Astrocyte (in vitro differentiated cells and primary cell): Measurements from ENCODE around the gene ASAP2. TPM values are rescaled to one million over a fixed set of nuclear protein-coding genes. Genes with fewer than 3 reads are reported as not detected.

Source experiments
- DNase-seq: peaks from one replicate; pipeline ENCODE4 v3.0.0-alpha.2; 2010; ENCODE audit warnings: low read depth
- FAIRE-seq: peaks from 2 replicates; lab custom pipeline; 2011; peaks lifted over from hg19 to GRCh38; lab: Jason Lieb, UNC
- H2AFZ ChIP-seq: 2 replicates; pipeline ENCODE4 v1.6.0; 2012; ENCODE audit warnings: low read depth, low read length, inconsistent platforms
- H3K27ac ChIP-seq: 2 replicates; pipeline ENCODE4 v1.5.1; 2011; ENCODE audit warnings: low read depth, low read length, inconsistent platforms
- H3K27me3 ChIP-seq: 2 replicates; pipeline ENCODE4 v1.6.0; 2011; ENCODE audit warnings: low read length, inconsistent platforms; ENCODE audit not compliant: insufficient read depth
- H3K36me3 ChIP-seq: 2 replicates; pipeline ENCODE4 v1.5.1; 2011; ENCODE audit warnings: low read length, inconsistent platforms; ENCODE audit not compliant: insufficient read depth
- H3K4me1 ChIP-seq: 2 replicates; pipeline ENCODE4 v1.5.1; 2011; ENCODE audit warnings: low read length, inconsistent platforms; ENCODE audit not compliant: insufficient read depth
- H3K4me2 ChIP-seq: 2 replicates; pipeline ENCODE4 v1.6.0; 2012; ENCODE audit warnings: low read length, inconsistent platforms
- H3K4me3 ChIP-seq: 2 replicates; pipeline ENCODE4 v1.5.1; 2011; ENCODE audit warnings: low read depth, mild to moderate bottlenecking, low read length, inconsistent platforms; ENCODE audit not compliant: insufficient read depth
- H3K79me2 ChIP-seq: 2 replicates; pipeline ENCODE4 v1.6.0; 2012; ENCODE audit warnings: mild to moderate bottlenecking, low read length, inconsistent platforms; ENCODE audit not compliant: insufficient read depth
- H3K9ac ChIP-seq: 2 replicates; pipeline ENCODE4 v1.6.0; 2012; ENCODE audit warnings: mild to moderate bottlenecking, low read length, inconsistent platforms
- H3K9me3 ChIP-seq: 2 replicates; pipeline ENCODE4 v1.5.1; 2012; ENCODE audit warnings: low read depth, mild to moderate bottlenecking, low read length, inconsistent platforms; ENCODE audit not compliant: insufficient read depth
- H4K20me1 ChIP-seq: 2 replicates; pipeline ENCODE4 v1.6.0; 2012; ENCODE audit warnings: low read length, inconsistent platforms; ENCODE audit not compliant: insufficient read depth
- H3K27ac Mint-ChIP-seq: one replicate; pipeline ENCODE4 v1.8.0; 2021; ENCODE audit warnings: mild to moderate bottlenecking, mixed read lengths; ENCODE audit not compliant: unreplicated experiment
- H3K27me3 Mint-ChIP-seq: one replicate; pipeline ENCODE4 v1.8.0; 2021; ENCODE audit warnings: low read depth, mixed read lengths; ENCODE audit not compliant: unreplicated experiment
- H3K36me3 Mint-ChIP-seq: one replicate; pipeline ENCODE4 v1.8.0; 2021; ENCODE audit warnings: low read depth, mixed read lengths; ENCODE audit not compliant: unreplicated experiment
- H3K4me1 Mint-ChIP-seq: one replicate; pipeline ENCODE4 v1.8.0; 2021; ENCODE audit warnings: low read depth, mixed read lengths; ENCODE audit not compliant: unreplicated experiment
- H3K4me3 Mint-ChIP-seq: one replicate; pipeline ENCODE4 v1.8.0; 2021; ENCODE audit warnings: mild to moderate bottlenecking, moderate library complexity, mixed read lengths; ENCODE audit not compliant: unreplicated experiment
- H3K9me3 Mint-ChIP-seq: one replicate; pipeline ENCODE4 v1.8.0; 2021; ENCODE audit warnings: mild to moderate bottlenecking, mixed read lengths; ENCODE audit not compliant: unreplicated experiment
- EZH2 ChIP-seq: IDR thresholded peaks from 2 replicates; pipeline ENCODE4 v1.6.1; 2012; ENCODE audit warnings: mild to moderate bottlenecking, low read length, inconsistent platforms; ENCODE audit not compliant: insufficient read depth
- total RNA-seq: library from RNA; stranded (reverse); gene quantifications from 2 replicates; pipeline ENCODE4 v1.2.1, GENCODE V29; 2021
- TF ChIP-seq, protein P1 (sequence below): IDR thresholded peaks from 2 replicates; pipeline ENCODE4 v1.5.1; 2011; ENCODE audit warnings: low read depth, mild to moderate bottlenecking, inconsistent platforms, low read length, moderate library complexity; ENCODE audit not compliant: insufficient read depth

ASAP2 gene
- total RNA-seq, 1 donor from 2014 or later = 62.6 TPM

- H3K27me3 Mint-ChIP-seq = no peaks in the 10 kb centered on the region
- Histone ChIP-seq H3K4me1 (peaks cover 41% of the 10 kb centered on the region), H4K20me1 (peaks cover 6% of the 10 kb centered on the region), H3K9ac (no peak overlapping the region), H2AFZ (no peak overlapping the region), H3K79me2 (peaks cover 37% of the 10 kb centered on the region), H3K4me2 (no peak overlapping the region), H3K4me3 (no peak overlapping the region), H3K27ac (no peak overlapping the region), H3K9me3 (no peaks in the 10 kb centered on the region), H3K36me3 (peaks cover 20% of the 10 kb centered on the region), H3K27me3 (no peaks in the 10 kb centered on the region)
- TF ChIP-seq, protein P1, sequence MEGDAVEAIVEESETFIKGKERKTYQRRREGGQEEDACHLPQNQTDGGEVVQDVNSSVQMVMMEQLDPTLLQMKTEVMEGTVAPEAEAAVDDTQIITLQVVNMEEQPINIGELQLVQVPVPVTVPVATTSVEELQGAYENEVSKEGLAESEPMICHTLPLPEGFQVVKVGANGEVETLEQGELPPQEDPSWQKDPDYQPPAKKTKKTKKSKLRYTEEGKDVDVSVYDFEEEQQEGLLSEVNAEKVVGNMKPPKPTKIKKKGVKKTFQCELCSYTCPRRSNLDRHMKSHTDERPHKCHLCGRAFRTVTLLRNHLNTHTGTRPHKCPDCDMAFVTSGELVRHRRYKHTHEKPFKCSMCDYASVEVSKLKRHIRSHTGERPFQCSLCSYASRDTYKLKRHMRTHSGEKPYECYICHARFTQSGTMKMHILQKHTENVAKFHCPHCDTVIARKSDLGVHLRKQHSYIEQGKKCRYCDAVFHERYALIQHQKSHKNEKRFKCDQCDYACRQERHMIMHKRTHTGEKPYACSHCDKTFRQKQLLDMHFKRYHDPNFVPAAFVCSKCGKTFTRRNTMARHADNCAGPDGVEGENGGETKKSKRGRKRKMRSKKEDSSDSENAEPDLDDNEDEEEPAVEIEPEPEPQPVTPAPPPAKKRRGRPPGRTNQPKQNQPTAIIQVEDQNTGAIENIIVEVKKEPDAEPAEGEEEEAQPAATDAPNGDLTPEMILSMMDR = no peak
- TF ChIP-seq EZH2 = no peak
- no peak for DNase-seq
- H3K4me1 Mint-ChIP-seq = peaks cover 62% of the 10 kb centered on the region
- FAIRE-seq = no peak
- peaks cover 3% of the 10 kb centered on the region for H3K9me3 Mint-ChIP-seq
- no peak overlapping the region for H3K27ac Mint-ChIP-seq
- H3K4me3 Mint-ChIP-seq = no peak overlapping the region
- peaks cover 25% of the 10 kb centered on the region for H3K36me3 Mint-ChIP-seq
These were observed 78.1 kb downstream of the ASAP2 start for GRCh38 chr2:9284521-9285297.

DNA sequence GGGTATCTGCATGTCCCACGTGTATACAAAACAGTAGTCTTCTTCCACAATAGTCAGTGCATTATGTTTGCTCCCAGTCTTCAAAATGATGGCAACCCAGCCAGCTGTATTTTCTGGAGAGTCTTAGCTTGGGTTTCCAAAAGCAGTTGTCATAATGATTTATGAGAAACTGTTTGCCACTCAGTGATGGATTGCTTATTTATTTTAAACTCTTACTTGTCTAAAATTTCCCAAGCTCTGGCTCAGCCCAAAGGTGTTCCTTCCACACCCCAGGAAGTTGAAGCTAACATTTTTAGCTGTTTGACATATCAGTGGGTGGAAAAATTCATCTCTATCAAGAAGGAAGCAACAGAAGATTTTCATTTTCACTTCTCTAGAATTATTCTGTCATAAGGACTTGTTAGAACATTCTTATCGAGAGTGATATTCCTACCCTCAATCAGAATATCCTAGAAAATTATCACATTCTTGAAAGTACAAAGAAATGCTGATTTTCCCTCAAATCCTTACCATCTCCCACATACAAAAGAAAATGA lies 78.8 kb downstream of the ASAP2 start:
- FAIRE-seq (no peak), DNase-seq (peak; percentile 40)
- TF ChIP-seq EZH2 = no peak
- peaks cover 26% of the 10 kb centered on the region for H3K36me3 Mint-ChIP-seq
- H3K4me3 Mint-ChIP-seq = no peak overlapping the region
- no peaks in the 10 kb centered on the region for H3K27me3 Mint-ChIP-seq
- no peak overlapping the region for H3K27ac Mint-ChIP-seq
- peaks cover 4% of the 10 kb centered on the region for H4K20me1 ChIP-seq
- H3K79me2 ChIP-seq = peaks cover 42% of the 10 kb centered on the region
- no peaks in the 10 kb centered on the region for H3K9me3 ChIP-seq
- H3K4me1 Mint-ChIP-seq = peaks cover 60% of the 10 kb centered on the region
- no peak overlapping the region for H3K4me3 ChIP-seq
- H3K4me1 ChIP-seq = peaks cover 41% of the 10 kb centered on the region
- peak overlapping the region; percentile 10 for H3K27ac ChIP-seq
- no peaks in the 10 kb centered on the region for H3K27me3 ChIP-seq
- peaks cover 3% of the 10 kb centered on the region for H3K9me3 Mint-ChIP-seq
- H3K4me2 ChIP-seq = no peak overlapping the region
- no peak overlapping the region for H3K9ac ChIP-seq
- no peak overlapping the region for H2AFZ ChIP-seq
- H3K36me3 ChIP-seq = peaks cover 20% of the 10 kb centered on the region

DNA sequence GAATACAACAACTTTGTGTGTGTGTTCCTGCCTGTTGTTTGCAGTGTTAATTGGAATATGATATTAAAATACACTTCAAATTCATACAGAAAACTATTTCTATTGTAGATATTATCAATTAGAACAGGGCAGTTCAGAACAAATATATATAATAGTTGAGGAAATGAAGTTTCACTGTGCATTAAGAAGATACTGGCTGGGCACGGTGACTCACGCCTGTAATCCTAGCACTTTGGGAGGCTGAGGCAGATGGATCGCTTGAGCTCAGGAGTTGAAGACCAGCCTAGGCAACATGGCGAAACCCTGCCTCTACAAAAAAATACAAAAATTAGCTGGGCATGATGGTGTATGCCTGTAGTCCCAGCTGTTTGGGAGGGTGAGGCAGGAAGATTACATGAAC lies 79.3 kb downstream of the ASAP2 start:
- Histone ChIP-seq H2AFZ (no peak overlapping the region), H3K36me3 (peaks cover 18% of the 10 kb centered on the region), H3K4me1 (peaks cover 41% of the 10 kb centered on the region), H3K27ac (peak overlapping the region; percentile 10), H3K79me2 (peaks cover 47% of the 10 kb centered on the region), H3K4me2 (no peak overlapping the region), H4K20me1 (no peaks in the 10 kb centered on the region), H3K4me3 (no peak overlapping the region), H3K9me3 (no peaks in the 10 kb centered on the region), H3K9ac (no peak overlapping the region), H3K27me3 (no peaks in the 10 kb centered on the region)
- no peak for TF ChIP-seq EZH2
- TF ChIP-seq, protein P1 = no peak
- FAIRE-seq (no peak), DNase-seq (no peak)
- peaks cover 3% of the 10 kb centered on the region for H3K9me3 Mint-ChIP-seq
- no peak overlapping the region for H3K4me3 Mint-ChIP-seq
- H3K4me1 Mint-ChIP-seq = peaks cover 60% of the 10 kb centered on the region
- peaks cover 23% of the 10 kb centered on the region for H3K36me3 Mint-ChIP-seq
- no peak overlapping the region for H3K27ac Mint-ChIP-seq
- no peaks in the 10 kb centered on the region for H3K27me3 Mint-ChIP-seq
